Right lobe of liver (tissue), 6 donors: Measurements from ENCODE around the gene VPS36. TPM values are rescaled to one million over a fixed set of nuclear protein-coding genes. Genes with fewer than 3 reads are reported as not detected.

ENCODE experiments used
- ATAC-seq, 4 donors: fragments of 200-7000 bp; cut with Tn5 transposase; one replicate each; pipeline ENCODE4 v1.9.1; 2020; ENCODE audit warnings: mild to moderate bottlenecking in 4 of 4, moderate library complexity in 4 of 4
- DNase-seq, 3 donors: peaks; one replicate each; pipeline ENCODE4 v3.0.0-alpha.2; 2020
- H3K27ac ChIP-seq, 3 donors: fragments of 200-600 bp; one replicate each; pipeline ENCODE4 v1.8.0; 2022
- H3K27me3 ChIP-seq, 2 donors: fragments of 200-600 bp; one replicate each; pipeline ENCODE4 v1.8.0; 2022
- H3K36me3 ChIP-seq, 4 donors: fragments of 200-600 bp; sonication (generic) in 1 of 4; one replicate each; pipeline versions ENCODE4 v1.5.1 to v1.8.0; 2017 to 2022; ENCODE audit warnings: control low read depth in 1 of 4
- H3K4me1 ChIP-seq, 4 donors: fragments of 200-600 bp; sonication (generic) in 1 of 4; one replicate each; pipeline versions ENCODE4 v1.5.1 to v1.8.0; 2017 to 2022; ENCODE audit warnings: control low read depth in 1 of 4
- H3K4me3 ChIP-seq, 3 donors: fragments of 200-600 bp; one replicate each; pipeline ENCODE4 v1.8.0; 2022
- H3K9me3 ChIP-seq, 4 donors: fragments of 200-600 bp; sonication (generic) in 1 of 4; one replicate each; pipeline versions ENCODE4 v1.5.1 to v1.8.0; 2017 to 2022; ENCODE audit warnings: control low read depth in 1 of 4
- CTCF ChIP-seq, 4 donors: fragments of 200-600 bp in 3 of 4; fragments of 450-650 bp in 1 of 4; IDR thresholded peaks; one replicate each; pipeline versions ENCODE4 v1.5.1 to v1.8.0; 2016 to 2022; ENCODE audit warnings: antibody characterized with exemption in 4 of 4, mild to moderate bottlenecking in 2 of 4
- POLR2A ChIP-seq: fragments of 450-650 bp; IDR thresholded peaks from one replicate; pipeline ENCODE4 v1.6.1; 2017; ENCODE audit warnings: antibody characterized with exemption, mild to moderate bottlenecking
- WGBS: methylation state at CpG from one replicate; pipeline ENCODE4 v1.1.6; 2018; ENCODE audit warnings: low coverage, low lambda C conversion rate; ENCODE audit not compliant: insufficient coverage; ENCODE audit errors: missing lambda C conversion rate; 5-methylcytosine and 5-hydroxymethylcytosine counted together
- intact Hi-C, 2 donors: fragments of 100-400 bp; cut with DNase I; formaldehyde crosslinking; loops; one replicate each; pipeline versions ENCODE4 v1.11.2 to v1.14.1; 2022
- total RNA-seq, 6 experiments: library from RNA; depleted of rRNA in 2 of 6; stranded (reverse); fragments of >200 nt in 2 of 6; fragmentation: NEBNext Ultra II Directional in 3 of 6; extraction: Animal tissue kit (Norgen Biotek cat#: 25700) in 3 of 6; gene quantifications; one replicate each; pipeline versions ENCODE4 v1.1.0 to v1.2.4, GENCODE V29; 2016 to 2023
- donor health status: DM: no; HTN: yes; CAD: no.
- donor health status: DM: no; HTN: no; CAD: no.
- donor health status: DM: no; HTN: no; CAD: no.
- donor health status: DM: no; HTN: yes; CAD: no.
- donor health status: DM: no; HTN: yes; CAD: no.

The VPS36 gene
- total RNA-seq, 6 experiments from 2014 or later: 14.6 to 25.7 (median 21.5) TPM

- peaks cover 0 to 18% (median 2%) of the 10 kb centered on the region in 4 donors for H3K4me1 ChIP-seq
- DNase-seq: no peak
- peak overlapping the region; percentile 40 to 69 (median 58) for H3K4me3 ChIP-seq
- peak; percentile 56 to 70 (median 67) for ATAC-seq
- intact Hi-C loops: no loop called here
- WGBS: 29% methylated on average over 4 of the region's 4 CpGs
- H3K27ac ChIP-seq: peak overlapping the region; percentile 6 to 61 (median 16)
- H3K9me3 ChIP-seq: no peaks in the 10 kb centered on the region
- no peaks in the 10 kb centered on the region for H3K36me3 ChIP-seq
- TF ChIP-seq POLR2A (no peak), CTCF (IDR thresholded peaks at IDR 0.05) (no peak)
- H3K27me3 ChIP-seq: no peaks in the 10 kb centered on the region
Measured at GRCh38 chr13:52406629-52407028, 43.8 kb downstream of the VPS36 start.

- Histone ChIP-seq H3K9me3 (no peaks in the 10 kb centered on the region), H3K36me3 (no peaks in the 10 kb centered on the region), H3K4me3 (peak within 1 kb of the TSS; percentile 40 to 69 (median 58)), H3K27ac (peak within 1 kb of the TSS; percentile 6 to 61 (median 16)), H3K27me3 (no peaks in the 10 kb centered on the region), H3K4me1 (peaks cover 0 to 13% (median 2%) of the 10 kb centered on the region in 4 donors)
- WGBS: under 1% methylated on average over 21 of the region's 68 CpGs
- intact Hi-C loops: no loop called here
- DNase-seq (peak; percentile 75 to 84 (median 81)), ATAC-seq (peak; percentile 90 to 94 (median 92))
- TF ChIP-seq CTCF (IDR thresholded peaks at IDR 0.05) (no peak), POLR2A (no peak)
Measured at GRCh38 chr13:52405767-52406494, 44.5 kb downstream of the VPS36 start, which contains the start of gene THSD1. Gene THSD1 (minus strand): TSS chr13:52406172. CDS start chr13:52402600, 3,572 bp downstream.

- TF ChIP-seq CTCF (IDR thresholded peaks at IDR 0.05): no peak
- no peak for TF ChIP-seq POLR2A
- 13% methylated on average over 9 of the region's 14 CpGs for WGBS
- intact Hi-C loops: no loop called here
- no peaks in the 10 kb centered on the region for H3K36me3 ChIP-seq
- ATAC-seq (peak; percentile 24 to 29 (median 27)), DNase-seq (no peak)
- peak overlapping the region in 1 of 3 donors; percentile 61 for H3K27ac ChIP-seq
- no peaks in the 10 kb centered on the region for H3K9me3 ChIP-seq
- no peaks in the 10 kb centered on the region for H3K27me3 ChIP-seq
- H3K4me3 ChIP-seq: peak overlapping the region; percentile 40 to 69 (median 58)
- H3K4me1 ChIP-seq: peaks cover 0 to 13% (median 2%) of the 10 kb centered on the region in 4 donors
Measured at GRCh38 chr13:52405369-52405766, 45.1 kb downstream of the VPS36 start.

- ATAC-seq (peak; percentile 30 to 71 (median 51)), DNase-seq (no peak)
- intact Hi-C loops: no loop called here
- Histone ChIP-seq H3K4me1 (no peaks in the 10 kb centered on the region), H3K27ac (no peak overlapping the region), H3K36me3 (no peaks in the 10 kb centered on the region), H3K27me3 (no peaks in the 10 kb centered on the region), H3K4me3 (no peak overlapping the region), H3K9me3 (no peaks in the 10 kb centered on the region)
- TF ChIP-seq CTCF (IDR thresholded peaks at IDR 0.05): peak; percentile 11 to 26 (median 18)
- TF ChIP-seq POLR2A: no peak
- 46% methylated on average over 1 of the region's 1 CpG for WGBS
Measured at GRCh38 chr13:52399708-52400107, 50.7 kb downstream of the VPS36 start.
